ENCODE measurements around the gene DCANP1.
A peak's percentile ranks its signal among the peaks of the same experiment; 100 is the strongest.

DCANP1 gene

GRCh38 chr5:135417083-135417482 is 30.1 kb downstream of the DCANP1 start:
- no peak for DNase-seq

- no peak for DNase-seq
Observed at GRCh38 chr5:135405082-135405481, 42.1 kb downstream of the DCANP1 start.

GRCh38 chr5:135402031-135402430 is 45.1 kb downstream of the DCANP1 start:
- DNase-seq: no peak

GRCh38 chr5:135400866-135401265 is 46.3 kb downstream of the DCANP1 start:
- DNase-seq: no peak

GRCh38 chr5:135399794-135400542 is 47.2 kb downstream of the DCANP1 start:
- DNase-seq: no peak

- DNase-seq: peak; percentile 93
Observed at GRCh38 chr5:135398855-135399793, 48.0 kb downstream of the DCANP1 start, which contains the start of gene MACROH2A1. Gene MACROH2A1 (minus strand): TSS chr5:135399231. CDS start chr5:135389093, 10,138 bp downstream.

GRCh38 chr5:135398160-135398854 is 48.8 kb downstream of the DCANP1 start:
- DNase-seq: peak; percentile 80

- no peak for DNase-seq
Observed at GRCh38 chr5:135397084-135397483, 50.1 kb downstream of the DCANP1 start.

GRCh38 chr5:135396459-135397055 is 50.6 kb downstream of the DCANP1 start:
- DNase-seq: no peak

- no peak for DNase-seq
Observed at GRCh38 chr5:135395866-135396265, 51.3 kb downstream of the DCANP1 start.

- no peak for DNase-seq
Observed at GRCh38 chr5:135395451-135395850, 51.7 kb downstream of the DCANP1 start.

Measured in activated CD8-positive, alpha-beta memory T cell treated with anti-CD3 and anti-CD28 coated beads for 24 hours (primary cell).